NK-92 (cell line): Measurements from ENCODE around the gene THSD1.

ENCODE experiments used
- DNase-seq: peaks from one replicate; lab custom pipeline; 2025; ENCODE audit not compliant: unreplicated experiment; lab: John Stamatoyannopoulos, UW

Gene THSD1

GRCh38 chr13:52405767-52406494, at the start of gene THSD1:
THSD1 (minus strand) TSS chr13:52406172; CDS start chr13:52402600, 3,572 bp downstream.
- DNase-seq, result no peak

GRCh38 chr13:52455677-52456041, 49.7 kb upstream of the THSD1 start:
- no peak for DNase-seq

DNA sequence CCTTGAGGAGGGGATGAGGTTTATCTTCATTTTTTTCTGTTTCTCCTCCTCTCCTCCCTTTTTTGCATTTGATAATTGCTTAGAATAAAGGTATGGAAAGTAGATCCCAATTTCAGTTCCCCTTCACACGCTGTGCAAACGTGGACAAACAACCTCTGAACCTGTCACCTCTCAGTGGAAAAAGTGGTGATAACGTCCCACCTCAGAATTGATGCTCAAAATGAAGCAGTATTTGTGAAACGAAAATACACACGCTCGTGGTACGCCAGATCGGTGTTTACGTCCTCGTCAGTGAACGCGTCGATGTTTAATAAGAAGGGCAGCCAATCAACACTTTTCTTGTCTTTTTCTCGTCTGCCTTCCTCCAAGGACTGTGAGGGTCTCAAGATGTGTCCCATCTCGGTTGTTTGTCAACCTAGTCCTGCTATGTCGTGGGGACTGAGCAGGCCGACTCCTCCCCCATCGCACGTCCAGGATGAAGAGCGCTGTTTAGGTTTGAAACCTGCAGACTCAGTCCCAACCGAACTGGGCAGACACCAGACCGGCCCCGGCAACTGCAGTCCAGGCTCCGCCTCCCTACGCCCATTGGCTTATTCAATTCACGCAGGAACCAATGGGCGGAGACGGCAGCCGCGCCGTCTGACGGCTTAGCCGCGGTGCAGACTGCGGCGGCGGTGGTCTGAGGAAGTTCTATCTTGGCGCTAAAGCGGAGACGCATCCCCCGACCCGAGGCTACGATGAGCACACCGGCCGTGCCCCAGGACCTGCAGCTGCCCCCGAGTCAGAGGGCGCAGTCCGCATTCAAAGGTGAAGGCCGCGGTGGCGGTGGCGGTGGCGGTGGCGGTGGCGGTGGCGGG, 49.1 kb upstream of the THSD1 start, which contains the start of gene CKAP2:
TSS of gene CKAP2 (plus strand) at position 659 of the 857 bp plus-strand sequence. CDS start at position 738, 79 bp downstream.
- DNase-seq, result peak; percentile 70

DNA sequence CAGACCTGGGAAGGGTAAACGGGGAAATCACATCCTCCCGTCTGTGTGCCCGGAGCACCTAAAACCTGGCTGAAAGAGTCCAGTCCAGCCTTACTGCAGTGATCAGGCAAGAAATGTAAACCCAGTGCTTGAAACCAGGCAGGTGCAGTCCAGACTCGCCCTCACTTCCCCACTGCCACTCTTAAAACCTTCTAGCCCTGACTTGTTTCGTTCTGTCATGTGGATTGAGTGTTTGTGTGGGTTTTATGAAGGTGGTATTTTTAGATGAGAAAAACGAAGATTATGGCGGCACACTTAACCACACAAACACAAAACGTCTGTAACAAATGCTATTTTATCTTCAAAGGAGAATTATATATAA, 48.5 kb upstream of the THSD1 start:
- no peak for DNase-seq

- no peak for DNase-seq
Observed at GRCh38 chr13:52452470-52452869, 46.5 kb upstream of the THSD1 start.

DNA sequence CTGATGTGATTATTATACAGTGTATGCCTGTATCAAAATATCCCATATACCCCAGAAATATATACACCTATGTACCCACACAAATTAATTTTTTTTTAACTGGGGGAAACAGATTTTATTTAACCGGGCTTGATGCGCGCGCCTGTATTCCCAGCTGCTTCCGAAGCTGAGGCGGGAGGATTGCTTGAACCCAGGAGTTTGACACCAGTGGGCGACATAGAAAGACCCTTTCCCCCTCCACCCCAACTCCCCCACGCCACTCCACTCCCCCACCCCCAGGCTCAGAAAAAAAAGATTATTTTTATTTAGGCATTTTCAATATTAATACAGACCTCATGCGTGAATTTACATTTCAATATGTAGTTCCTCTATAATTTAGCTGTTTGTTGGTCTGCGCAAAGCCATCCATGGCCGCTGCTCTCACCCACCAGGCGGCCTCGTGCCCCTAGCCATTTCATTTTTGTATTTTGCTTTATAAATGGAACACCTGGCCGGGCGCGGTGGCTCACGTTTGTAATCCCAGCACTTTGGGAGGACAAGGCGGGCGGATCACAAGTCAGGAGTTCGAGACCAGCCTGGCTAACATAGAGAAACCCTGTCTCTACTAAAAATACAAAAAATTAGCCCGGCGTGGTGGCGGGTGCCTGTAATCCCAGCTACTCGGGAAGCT, 45.3 kb upstream of the THSD1 start:
- DNase-seq, result no peak

GRCh38 chr13:52450793-52451116, 44.8 kb upstream of the THSD1 start:
- no peak for DNase-seq

DNA sequence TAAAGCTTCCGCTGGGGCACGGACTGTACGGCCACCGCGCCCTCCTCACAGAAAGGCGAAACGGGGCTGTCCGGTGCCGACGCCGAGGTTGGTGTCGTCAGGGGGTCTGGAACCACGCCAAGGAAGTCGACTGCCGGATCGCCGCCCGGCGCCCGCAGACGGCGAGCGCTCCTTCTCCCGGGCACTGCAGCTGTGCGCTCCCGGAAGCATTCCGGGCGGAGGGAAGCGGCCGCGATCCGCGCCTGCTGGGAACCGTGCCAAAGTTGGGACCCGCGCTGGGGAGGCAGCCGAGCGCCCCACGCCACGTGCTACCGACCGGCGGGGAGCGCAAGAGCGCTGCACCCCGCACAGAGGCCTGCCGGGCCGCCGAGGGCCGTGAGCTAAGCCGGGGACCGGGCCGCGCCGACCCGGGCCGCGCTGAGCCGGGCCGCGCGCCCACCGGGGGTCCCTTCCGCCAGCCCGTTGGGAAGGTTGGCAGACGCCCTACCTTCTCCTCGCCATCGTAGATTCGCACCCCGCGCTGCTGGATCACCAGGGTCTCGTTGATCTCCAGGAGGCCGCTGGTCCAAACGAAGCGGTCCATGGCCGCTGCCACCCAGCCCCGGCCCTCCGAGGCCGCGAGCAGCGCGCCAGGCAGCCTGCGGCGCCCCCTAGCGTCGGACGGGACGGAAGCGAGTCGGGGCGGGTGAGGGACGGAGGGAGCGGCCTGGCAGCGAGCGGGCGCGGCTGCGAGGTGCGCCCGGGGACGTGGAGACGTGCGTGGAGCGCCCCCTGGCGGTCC, 44.2 kb upstream of the THSD1 start, which contains the start of gene VPS36:
TSS of gene VPS36 (minus strand) at position 623 of the 781 bp plus-strand sequence. CDS start at position 583, 40 bp downstream.
- DNase-seq, result peak; percentile 27

- DNase-seq, result no peak
Observed at GRCh38 chr13:52449331-52450011, 43.5 kb upstream of the THSD1 start.

DNA sequence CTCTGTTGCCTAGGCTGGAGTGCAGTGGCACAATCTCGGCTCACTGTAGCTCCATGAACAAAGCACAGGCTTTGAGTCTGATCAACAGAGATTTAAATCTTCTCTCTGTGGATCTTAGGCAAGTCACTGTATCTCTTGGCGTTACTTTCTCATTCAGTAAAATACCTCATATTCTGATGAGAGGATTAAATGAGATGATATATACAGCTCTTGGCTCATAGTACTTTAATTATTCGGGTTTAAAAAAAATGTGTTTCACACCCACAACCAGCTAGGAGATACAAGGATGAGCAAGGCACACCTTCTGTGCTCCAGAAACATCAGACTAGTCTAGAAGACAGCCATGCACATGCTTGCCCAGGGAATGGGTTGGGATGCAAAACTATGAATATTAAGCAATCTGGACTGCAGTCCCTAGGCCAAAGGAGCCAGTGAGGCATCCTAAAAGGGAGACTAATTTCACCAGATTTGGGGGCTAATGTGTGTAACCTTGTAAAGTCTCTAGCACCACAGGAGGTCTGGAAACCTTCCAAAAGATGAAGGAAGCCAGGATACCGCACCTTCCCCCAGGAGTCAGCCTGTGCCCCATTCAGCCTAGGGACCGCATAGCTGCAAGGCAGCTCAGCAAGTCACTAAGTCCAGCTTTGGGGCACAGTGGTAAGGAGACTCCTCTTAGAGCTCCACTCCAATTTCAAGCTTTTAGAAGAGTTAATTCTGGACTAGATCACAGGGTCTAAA, 42.0 kb upstream of the THSD1 start:
- no peak for DNase-seq

DNA sequence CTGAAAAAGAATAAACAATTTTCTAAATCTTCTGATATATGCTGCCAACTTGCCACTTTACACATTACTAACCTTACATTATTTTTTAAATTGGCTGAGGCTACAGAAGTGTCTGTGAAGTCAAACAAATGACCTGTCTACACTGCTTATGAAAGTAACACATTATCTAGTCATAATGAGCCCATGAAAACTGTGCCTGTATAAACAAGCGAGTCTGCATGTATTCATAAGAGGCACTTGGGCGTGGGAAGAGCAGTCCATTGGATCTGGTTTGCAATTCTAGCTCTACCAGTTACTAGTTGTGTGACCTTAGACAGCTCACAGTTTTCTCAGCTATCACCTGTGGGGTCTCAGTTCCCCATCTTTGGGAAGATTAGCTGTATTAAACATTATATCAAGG, 41.4 kb upstream of the THSD1 start:
- no peak for DNase-seq

GRCh38 chr13:52446265-52446664, 40.3 kb upstream of the THSD1 start:
- DNase-seq, result no peak

DNA sequence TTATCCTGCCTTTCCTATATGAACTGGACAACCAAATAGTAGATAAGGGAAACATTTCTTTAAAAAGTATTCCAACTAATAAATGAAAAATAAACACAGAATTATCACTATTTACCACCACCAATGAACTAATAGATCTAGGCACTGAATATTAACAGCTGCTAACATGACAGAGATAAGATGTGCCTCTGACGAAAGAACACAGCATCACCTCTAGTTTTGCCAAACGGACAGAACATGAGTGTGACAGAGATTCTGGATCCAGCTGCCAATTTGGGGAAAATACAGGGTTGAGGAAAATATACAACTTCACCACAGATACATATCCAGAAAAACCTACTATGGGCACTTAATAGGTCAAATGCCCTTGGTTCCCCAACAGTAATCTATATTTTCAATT, 26.5 kb upstream of the THSD1 start:
- no peak for DNase-seq

GRCh38 chr13:52428295-52428694, 22.3 kb upstream of the THSD1 start:
- no peak for DNase-seq

DNA sequence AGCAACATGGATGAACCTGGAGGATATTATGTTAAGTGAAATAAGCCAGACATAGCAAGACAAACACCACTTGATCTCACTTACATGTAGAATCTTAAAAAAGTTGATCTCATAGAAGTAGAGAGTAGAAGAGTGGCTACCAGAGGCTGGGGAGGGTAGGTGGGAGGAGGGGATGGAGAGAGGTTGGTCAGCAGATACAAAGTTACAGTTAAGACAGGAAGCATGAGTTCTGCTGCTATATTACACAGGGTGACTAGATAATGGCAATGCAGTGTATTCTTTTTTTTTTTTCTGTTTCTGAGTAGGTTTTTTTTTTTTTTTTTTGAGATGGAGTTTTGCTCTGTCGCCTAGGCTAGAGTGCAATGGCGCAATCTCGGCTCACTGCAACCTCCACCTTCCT, 15.2 kb upstream of the THSD1 start:
- no peak for DNase-seq

DNA sequence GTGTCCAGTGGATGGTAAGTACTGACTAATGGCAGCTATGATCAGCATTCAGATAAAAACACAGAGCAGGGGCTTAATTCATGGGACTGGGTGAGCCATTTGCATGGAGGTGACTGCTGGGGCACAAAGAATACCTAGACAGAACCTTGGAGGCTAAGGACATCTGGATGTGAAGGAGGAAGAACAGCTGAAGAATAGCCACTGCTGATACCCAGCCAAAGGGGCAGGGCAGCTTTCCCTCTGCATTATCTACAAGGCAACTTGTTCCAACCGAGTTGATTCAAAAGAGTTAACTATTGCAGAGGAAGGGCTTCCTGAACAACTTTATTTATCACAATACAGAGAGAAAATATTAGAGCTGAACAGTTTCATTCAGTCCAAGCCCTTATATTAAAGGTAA, 13.1 kb upstream of the THSD1 start:
- DNase-seq, result no peak

- DNase-seq, result no peak
Observed at GRCh38 chr13:52414963-52415362, 9.0 kb upstream of the THSD1 start.

GRCh38 chr13:52414051-52414450, 8.1 kb upstream of the THSD1 start:
- no peak for DNase-seq

DNA sequence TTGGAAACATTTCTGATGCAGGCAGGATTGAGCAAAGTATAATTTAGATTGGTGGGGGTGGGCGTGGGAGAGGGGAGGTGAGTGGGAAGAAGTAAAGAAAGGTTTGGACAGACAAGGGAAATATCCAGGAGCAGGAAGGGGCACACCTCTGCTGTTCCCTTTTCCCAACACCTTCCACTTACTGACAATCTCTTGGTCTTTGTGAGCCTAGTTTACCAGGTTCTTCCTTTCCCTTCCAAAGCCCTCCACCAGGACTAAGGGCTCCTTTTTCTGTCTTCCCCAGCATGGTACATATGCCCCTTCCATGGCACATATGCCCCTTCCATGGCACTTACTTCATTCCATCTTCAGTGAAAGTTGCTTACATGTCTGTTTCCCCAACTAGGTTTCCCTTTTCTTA, 6.2 kb upstream of the THSD1 start:
- DNase-seq, result no peak

DNA sequence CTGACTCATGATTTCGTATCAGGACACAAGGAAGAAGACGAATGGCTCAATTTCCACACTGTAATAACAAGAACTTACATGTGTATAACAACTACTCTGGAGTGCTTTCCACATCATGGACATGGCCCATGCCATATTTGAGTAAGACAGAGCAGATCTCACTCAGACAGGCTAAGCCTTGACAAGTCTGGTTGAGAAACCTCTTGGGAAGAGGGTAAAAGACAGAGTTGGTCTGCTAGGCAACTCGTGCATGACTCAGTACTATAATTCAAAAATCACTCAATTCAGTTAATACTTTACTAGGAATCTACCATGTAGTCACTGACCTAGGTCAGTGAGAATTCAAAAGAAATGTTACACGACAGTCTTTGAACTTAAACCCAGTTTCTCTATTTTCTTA, 5.7 kb upstream of the THSD1 start:
- no peak for DNase-seq
